GM12878 (cell line): Measurements from ENCODE around the gene AEBP1.

ENCODE experiments used
- EP300 ChIP-seq, 2 experiments: fragments of 150-350 bp in 1 of 2; IDR thresholded peaks; 2 replicates each; pipeline ENCODE4 v1.6.1; 2011 to 2012; ENCODE audit warnings: low read depth in 2 of 2, low read length in 2 of 2, borderline replicate concordance in 1 of 2, improper control_type of control experiment in 1 of 2, inconsistent platforms in 1 of 2; ENCODE audit not compliant: control insufficient read depth in 1 of 2
- FOS ChIP-seq: IDR thresholded peaks from 3 replicates; pipeline ENCODE4 v1.6.1; 2011; ENCODE audit warnings: borderline replicate concordance; ENCODE audit not compliant: insufficient read length; ENCODE audit errors: extremely low read depth
- HDAC6 ChIP-seq: fragments of 200-600 bp; sonication (generic); IDR thresholded peaks from one replicate; pipeline ENCODE4 v1.8.0; 2017; ENCODE audit warnings: antibody characterized with exemption; ENCODE audit not compliant: unreplicated experiment
- NBN ChIP-seq: fragments of 450-650 bp; IDR thresholded peaks from 2 replicates; pipeline ENCODE4 v1.6.1; 2016
- NFIC ChIP-seq: IDR thresholded peaks from 2 replicates; pipeline ENCODE4 v1.6.1; 2012; ENCODE audit warnings: low read depth, mild to moderate bottlenecking, inconsistent platforms, low read length, moderate library complexity
- NRF1 ChIP-seq: conservative IDR thresholded peaks from 2 replicates; pipeline ENCODE4 v1.6.1; 2011; ENCODE audit warnings: mild to moderate bottlenecking, low read depth, low read length, improper control_type of control experiment
- POLR2A ChIP-seq: IDR thresholded peaks from 2 replicates; pipeline ENCODE4 v1.6.1; 2011; ENCODE audit warnings: low read depth, mild to moderate bottlenecking, low read length
- RUNX3 ChIP-seq: IDR thresholded peaks from 2 replicates; pipeline ENCODE4 v1.6.1; 2012; ENCODE audit warnings: low read length, inconsistent platforms
- ZNF207 ChIP-seq: fragments of 450-650 bp; IDR thresholded peaks from 2 replicates; pipeline ENCODE4 v1.6.1; 2014; ENCODE audit warnings: antibody characterized with exemption, mild to moderate bottlenecking, borderline replicate concordance
- TF ChIP-seq, protein P1 (sequence below), 3 experiments: IDR thresholded peaks in 2 of 3; conservative IDR thresholded peaks in 1 of 3; 2 replicates each; pipeline ENCODE4 v1.5.1; 2011; ENCODE audit warnings: low read depth in 3 of 3, low read length in 3 of 3, mild to moderate bottlenecking in 3 of 3, control low read depth in 2 of 3, moderate library complexity in 2 of 3, inconsistent platforms in 1 of 3, mixed read lengths in 1 of 3; ENCODE audit not compliant: control insufficient read depth in 2 of 3, insufficient read depth in 1 of 3; ENCODE audit errors: extremely low read depth in 1 of 3

DNA sequence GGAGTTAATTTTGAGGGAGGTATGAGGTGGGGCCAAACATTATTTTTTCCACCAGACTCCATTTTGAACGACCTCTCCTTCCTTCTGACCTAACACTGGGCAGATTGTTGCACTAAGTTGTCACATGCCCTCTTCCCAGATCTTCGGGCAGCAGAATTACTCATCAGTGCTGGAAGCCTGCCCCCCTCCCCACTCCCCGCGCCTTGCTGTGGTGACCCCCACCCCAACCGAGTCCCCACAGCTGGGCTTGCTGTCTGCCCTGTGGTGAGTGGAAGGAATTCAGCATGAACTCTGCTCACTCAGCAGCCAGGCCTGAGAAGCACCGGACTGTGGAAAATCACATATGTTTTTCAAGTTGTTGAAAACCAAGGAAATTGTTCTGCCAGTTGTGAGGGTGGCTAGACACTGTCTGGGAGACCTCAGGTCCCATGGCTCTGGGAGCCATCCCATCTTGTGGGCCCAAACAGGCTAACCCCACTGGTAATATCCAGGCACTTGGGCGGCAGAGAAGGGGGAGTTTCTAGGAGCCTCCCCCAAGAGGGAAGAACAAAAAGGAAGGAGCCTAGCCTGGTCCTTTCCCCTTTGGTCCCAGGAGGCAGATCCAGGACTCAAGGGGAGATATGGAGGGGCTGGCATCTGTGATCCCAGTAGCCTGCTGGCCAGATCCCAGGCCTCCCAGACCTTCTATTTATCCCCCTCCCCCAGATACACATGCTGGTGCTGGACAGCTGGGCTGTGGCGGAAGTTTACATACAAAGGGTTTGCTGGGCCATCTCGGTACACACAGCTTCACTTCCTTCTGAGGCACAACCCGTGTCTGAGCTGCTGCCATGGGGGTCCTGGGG lies 3.5 kb upstream of the AEBP1 start:
- TF ChIP-seq HDAC6 (no peak), ZNF207 (no peak), POLR2A (no peak), NBN (no peak), FOS (no peak), NRF1 (no peak), RUNX3 (no peak), EP300 (IDR thresholded peaks at IDR 0.05; ENCODE audit: borderline replicate concordance in 1 of 2, control insufficient read depth in 1 of 2, low read depth in 2 of 2, low read length in 2 of 2) (no peak), NFIC (no peak)
- TF ChIP-seq, protein P1, sequence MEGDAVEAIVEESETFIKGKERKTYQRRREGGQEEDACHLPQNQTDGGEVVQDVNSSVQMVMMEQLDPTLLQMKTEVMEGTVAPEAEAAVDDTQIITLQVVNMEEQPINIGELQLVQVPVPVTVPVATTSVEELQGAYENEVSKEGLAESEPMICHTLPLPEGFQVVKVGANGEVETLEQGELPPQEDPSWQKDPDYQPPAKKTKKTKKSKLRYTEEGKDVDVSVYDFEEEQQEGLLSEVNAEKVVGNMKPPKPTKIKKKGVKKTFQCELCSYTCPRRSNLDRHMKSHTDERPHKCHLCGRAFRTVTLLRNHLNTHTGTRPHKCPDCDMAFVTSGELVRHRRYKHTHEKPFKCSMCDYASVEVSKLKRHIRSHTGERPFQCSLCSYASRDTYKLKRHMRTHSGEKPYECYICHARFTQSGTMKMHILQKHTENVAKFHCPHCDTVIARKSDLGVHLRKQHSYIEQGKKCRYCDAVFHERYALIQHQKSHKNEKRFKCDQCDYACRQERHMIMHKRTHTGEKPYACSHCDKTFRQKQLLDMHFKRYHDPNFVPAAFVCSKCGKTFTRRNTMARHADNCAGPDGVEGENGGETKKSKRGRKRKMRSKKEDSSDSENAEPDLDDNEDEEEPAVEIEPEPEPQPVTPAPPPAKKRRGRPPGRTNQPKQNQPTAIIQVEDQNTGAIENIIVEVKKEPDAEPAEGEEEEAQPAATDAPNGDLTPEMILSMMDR (IDR thresholded peaks at IDR 0.05 in 2 of 3, conservative IDR thresholded peaks at IDR 0.05 in 1 of 3; ENCODE audit: control insufficient read depth in 2 of 3, extremely low read depth in 1 of 3, insufficient read depth in 1 of 3, low read depth in 3 of 3, low read length in 3 of 3) = no peak
